Measurements from ENCODE around the gene MICAL1. TPM values are rescaled to one million over a fixed set of nuclear protein-coding genes. Genes with fewer than 3 reads are reported as not detected.

The MICAL1 gene
- total RNA-seq, 1 experiment from 2014 or later: 23.2 TPM

DNA sequence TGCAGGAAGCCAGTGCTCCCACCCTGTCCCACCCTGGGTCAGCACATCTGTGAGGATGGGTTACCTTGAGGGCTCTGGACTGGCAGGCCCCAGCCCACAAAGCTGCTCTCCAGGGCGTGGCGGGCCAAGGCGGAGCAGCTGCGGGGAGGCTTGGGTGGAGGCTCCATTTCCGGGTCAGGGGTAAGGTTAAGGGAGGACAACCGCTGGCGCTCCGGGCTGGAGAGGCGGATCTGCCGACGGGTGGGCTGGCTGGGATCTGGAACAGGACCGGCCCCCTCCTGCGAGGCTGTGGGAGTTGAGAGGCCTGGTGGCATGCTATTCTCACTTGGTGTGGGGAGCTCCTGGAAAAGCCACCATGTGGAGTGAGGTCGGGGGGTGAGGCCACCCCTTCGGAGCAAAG is 9.5 kb downstream of the MICAL1 start:
- H3K27ac Mint-ChIP-seq (ENCODE audit: low read depth, unreplicated experiment): no peak overlapping the region
- H3K36me3 Mint-ChIP-seq (ENCODE audit: insufficient read depth, unreplicated experiment): peaks cover 34% of the 10 kb centered on the region
- CTCF ChIA-PET: no interaction called here

GRCh38 chr6:109445382-109445781 is 10.2 kb downstream of the MICAL1 start:
- peaks cover 8% of the 10 kb centered on the region for H3K4me1 Mint-ChIP-seq (ENCODE audit: insufficient read depth, unreplicated experiment)
- CTCF ChIA-PET: no interaction called here
- H3K27ac Mint-ChIP-seq (ENCODE audit: low read depth, unreplicated experiment): no peak overlapping the region
- H3K9me3 Mint-ChIP-seq (ENCODE audit: unreplicated experiment): no peaks in the 10 kb centered on the region
- H3K27me3 Mint-ChIP-seq (ENCODE audit: insufficient read depth, unreplicated experiment): no peaks in the 10 kb centered on the region
- no peak for DNase-seq (ENCODE audit: unreplicated experiment)
- H3K36me3 Mint-ChIP-seq (ENCODE audit: insufficient read depth, unreplicated experiment): peaks cover 30% of the 10 kb centered on the region
- no peak for TF ChIP-seq CTCF (IDR thresholded peaks at IDR 0.05; ENCODE audit: unreplicated experiment)
- H3K4me3 Mint-ChIP-seq (ENCODE audit: unreplicated experiment): no peak overlapping the region
- POLR2A ChIA-PET: interaction anchor here (0.7 to 9.4 kb wide), 4 partner anchors 14 to 350 kb away, joined by 3 to 93 read pairs (median 5); partner anchors contain the start of genes CD164, CEP57L1 and SESN1
- no TSS peak for BruUV-seq (replicated peaks)
- intact Hi-C loops (cut with micrococcal nuclease): no loop called here

More for the DNA sequence above, 9.5 kb downstream of the MICAL1 start:
- DNase-seq (ENCODE audit: unreplicated experiment): no peak
- Mint-ChIP-seq H3K27me3 (ENCODE audit: insufficient read depth, unreplicated experiment) (no peaks in the 10 kb centered on the region), H3K9me3 (ENCODE audit: unreplicated experiment) (no peaks in the 10 kb centered on the region), H3K4me1 (ENCODE audit: insufficient read depth, unreplicated experiment) (peaks cover 8% of the 10 kb centered on the region), H3K4me3 (ENCODE audit: unreplicated experiment) (no peak overlapping the region)
- POLR2A ChIA-PET: interaction anchor here (0.7 to 9.4 kb wide), 5 partner anchors 10 to 351 kb away, joined by 3 to 93 read pairs (median 5); partner anchors contain the start of genes CD164, CEP57L1, MICAL1 and SESN1
- intact Hi-C loops (cut with micrococcal nuclease): no loop called here
- BruUV-seq (replicated peaks): no TSS peak
- TF ChIP-seq CTCF (IDR thresholded peaks at IDR 0.05; ENCODE audit: unreplicated experiment): no peak

DNA sequence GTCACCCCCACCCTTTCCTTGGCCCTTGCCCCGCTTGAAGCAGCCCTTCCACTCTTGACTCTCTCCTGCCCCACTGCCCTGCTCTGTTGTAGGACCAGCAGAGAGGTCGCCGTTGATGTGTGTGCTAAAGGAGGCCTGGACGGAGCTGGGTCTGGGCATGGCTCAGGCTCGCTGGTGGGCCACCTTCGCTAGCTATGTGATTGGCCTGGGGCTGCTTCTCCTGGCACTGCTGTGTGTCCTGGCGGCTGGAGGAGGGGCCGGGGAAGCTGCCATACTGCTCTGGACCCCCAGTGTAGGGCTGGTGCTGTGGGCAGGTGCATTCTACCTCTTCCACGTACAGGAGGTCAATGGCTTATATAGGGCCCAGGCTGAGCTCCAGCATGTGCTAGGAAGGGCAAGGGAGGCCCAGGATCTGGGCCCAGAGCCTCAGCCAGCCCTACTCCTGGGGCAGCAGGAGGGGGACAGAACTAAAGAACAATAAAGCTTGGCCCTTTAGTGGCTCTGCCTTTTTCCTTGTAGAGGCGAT is 12.1 kb downstream of the MICAL1 start:
- Mint-ChIP-seq H3K36me3 (ENCODE audit: insufficient read depth, unreplicated experiment) (peaks cover 31% of the 10 kb centered on the region), H3K27me3 (ENCODE audit: insufficient read depth, unreplicated experiment) (no peaks in the 10 kb centered on the region), H3K27ac (ENCODE audit: low read depth, unreplicated experiment) (no peak overlapping the region), H3K4me1 (ENCODE audit: insufficient read depth, unreplicated experiment) (peaks cover 8% of the 10 kb centered on the region), H3K4me3 (ENCODE audit: unreplicated experiment) (no peak overlapping the region), H3K9me3 (ENCODE audit: unreplicated experiment) (no peaks in the 10 kb centered on the region)
- TF ChIP-seq CTCF (IDR thresholded peaks at IDR 0.05; ENCODE audit: unreplicated experiment): no peak
- no TSS peak for BruUV-seq (replicated peaks)
- intact Hi-C loops (cut with micrococcal nuclease): no loop called here
- ChIA-PET CTCF (interaction anchor here (0.6 to 1.7 kb wide), 6 partner anchors 14 to 256 kb away, joined by 3 to 5 read pairs (median 4); no protein-coding TSS in a partner anchor), POLR2A (interaction anchor here (0.9 to 9.4 kb wide), 4 partner anchors 8 to 60 kb away, joined by 3 to 93 read pairs (median 12); partner anchors contain the start of genes CD164 and MICAL1)
- DNase-seq (ENCODE audit: unreplicated experiment): no peak

- no TSS peak for BruUV-seq (replicated peaks)
- H3K4me3 Mint-ChIP-seq (ENCODE audit: unreplicated experiment): no peak overlapping the region
- POLR2A ChIA-PET: interaction anchor here (0.6 to 9.4 kb wide), 8 partner anchors 9 to 1540 kb away, joined by 3 to 93 read pairs (median 5); partner anchors contain the start of genes CD164 and MICAL1
- intact Hi-C loops (cut with micrococcal nuclease): no loop called here
- H3K9me3 Mint-ChIP-seq (ENCODE audit: unreplicated experiment): no peaks in the 10 kb centered on the region
- H3K36me3 Mint-ChIP-seq (ENCODE audit: insufficient read depth, unreplicated experiment): peaks cover 26% of the 10 kb centered on the region
- CTCF ChIA-PET: interaction anchor here (0.9 to 2.9 kb wide), 9 partner anchors 8 to 597 kb away, joined by 3 to 25 read pairs (median 4); partner anchors contain the start of gene CD164
- DNase-seq (ENCODE audit: unreplicated experiment): no peak
- H3K27me3 Mint-ChIP-seq (ENCODE audit: insufficient read depth, unreplicated experiment): no peaks in the 10 kb centered on the region
- H3K27ac Mint-ChIP-seq (ENCODE audit: low read depth, unreplicated experiment): no peak overlapping the region
- no peak for TF ChIP-seq CTCF (IDR thresholded peaks at IDR 0.05; ENCODE audit: unreplicated experiment)
- peaks cover 8% of the 10 kb centered on the region for H3K4me1 Mint-ChIP-seq (ENCODE audit: insufficient read depth, unreplicated experiment)
Measured at GRCh38 chr6:109442393-109442924, 13.1 kb downstream of the MICAL1 start.

Data from MCF 10A (cell line).